GM12864 (cell line): Measurements from ENCODE around the gene TLE5.
A peak's percentile ranks its signal among the peaks of the same experiment; 100 is the strongest.

Source experiments
- DNase-seq: peaks from one replicate; pipeline ENCODE4 v3.0.0-alpha.2; 2011; ENCODE audit warnings: low read depth
- H3K4me3 ChIP-seq: 2 replicates; pipeline ENCODE4 v1.5.1; 2011; ENCODE audit warnings: mild to moderate bottlenecking, low read depth, low read length, control low read depth
- CTCF ChIP-seq: IDR thresholded peaks from 2 replicates; pipeline ENCODE4 v1.5.1; 2011; ENCODE audit warnings: low read depth, mild to moderate bottlenecking, moderate library complexity, low read length, control low read depth, inconsistent platforms; ENCODE audit errors: missing control alignments

Gene TLE5

GRCh38 chr19:3068071-3068470, 5.8 kb upstream of the TLE5 start:
- no peak for DNase-seq
- no peak overlapping the region for H3K4me3 ChIP-seq
- TF ChIP-seq CTCF, result no peak

- TF ChIP-seq CTCF, result no peak
- no peak for DNase-seq
Measured at GRCh38 chr19:3067563-3067962, 5.3 kb upstream of the TLE5 start.

GRCh38 chr19:3066482-3067049, 4.3 kb upstream of the TLE5 start:
- no peak overlapping the region for H3K4me3 ChIP-seq
- no peak for TF ChIP-seq CTCF
- DNase-seq, result no peak

More at GRCh38 chr19:3067563-3067962, 5.3 kb upstream of the TLE5 start:
- H3K4me3 ChIP-seq, result no peak overlapping the region

- peak; percentile 83 for DNase-seq
- no peak overlapping the region; the same call in 1 of the 2 replicates for H3K4me3 ChIP-seq
- no peak for TF ChIP-seq CTCF
Measured at GRCh38 chr19:3065675-3066357, 3.5 kb upstream of the TLE5 start.

GRCh38 chr19:3064011-3064330, 1.7 kb upstream of the TLE5 start:
- TF ChIP-seq CTCF, result no peak
- no peak overlapping the region for H3K4me3 ChIP-seq
- no peak for DNase-seq

GRCh38 chr19:3061182-3062161, 823 bp downstream of the TLE5 start:
- TF ChIP-seq CTCF, result peak; percentile 42
- DNase-seq, result no peak
- peak overlapping the region; percentile 92 for H3K4me3 ChIP-seq
